GM12878 (cell line): ENCODE measurements around the gene WWP2. TPM values are rescaled to one million over a fixed set of nuclear protein-coding genes. Genes with fewer than 3 reads are reported as not detected.

Source experiments
- ATF7 ChIP-seq: fragments of 450-650 bp; IDR thresholded peaks from 2 replicates; pipeline ENCODE4 v1.6.1; 2016; ENCODE audit warnings: low read depth, mild to moderate bottlenecking
- CEBPB ChIP-seq, 2 experiments: fragments of 150-350 bp in 1 of 2; IDR thresholded peaks; 2 replicates each; pipeline ENCODE4 v1.6.1; 2012 to 2014; ENCODE audit warnings: low read depth in 2 of 2, low read length in 2 of 2, borderline replicate concordance in 1 of 2, inconsistent platforms in 1 of 2
- CHD2 ChIP-seq: IDR thresholded peaks from 2 replicates; pipeline ENCODE4 v1.6.1; 2011; ENCODE audit warnings: low read depth, low read length, improper control_type of control experiment, borderline replicate concordance
- CHD4 ChIP-seq: fragments of 200-600 bp; sonication (generic); IDR thresholded peaks from 2 replicates; pipeline ENCODE4 v1.6.1; 2016; ENCODE audit warnings: mild to moderate bottlenecking
- JUNB ChIP-seq: IDR thresholded peaks from 2 replicates; pipeline ENCODE4 v1.6.1; 2016; ENCODE audit warnings: antibody characterized with exemption, mild to moderate bottlenecking
- NBN ChIP-seq: fragments of 450-650 bp; IDR thresholded peaks from 2 replicates; pipeline ENCODE4 v1.6.1; 2016
- NFIC ChIP-seq: IDR thresholded peaks from 2 replicates; pipeline ENCODE4 v1.6.1; 2012; ENCODE audit warnings: low read depth, mild to moderate bottlenecking, inconsistent platforms, low read length, moderate library complexity
- PAX5 ChIP-seq: IDR thresholded peaks from 2 replicates; pipeline ENCODE4 v1.6.1; 2011; ENCODE audit warnings: low read depth, low read length, borderline replicate concordance
- POU2F2 ChIP-seq: IDR thresholded peaks from 3 replicates; pipeline ENCODE4 v1.6.1; 2011; ENCODE audit warnings: low read depth, mild to moderate bottlenecking, low read length, borderline replicate concordance
- RAD51 ChIP-seq: fragments of 450-650 bp; IDR thresholded peaks from 2 replicates; pipeline ENCODE4 v1.6.1; 2016; ENCODE audit warnings: moderate library complexity, mild to moderate bottlenecking, inconsistent platforms
- RBBP5 ChIP-seq: fragments of 200-600 bp; sonication (generic); conservative IDR thresholded peaks from 2 replicates; pipeline ENCODE4 v1.6.1; 2016
- RFX5 ChIP-seq: IDR thresholded peaks from 2 replicates; pipeline ENCODE4 v1.6.1; 2011; ENCODE audit warnings: low read depth, low read length, improper control_type of control experiment
- SMAD5 ChIP-seq: IDR thresholded peaks from 2 replicates; pipeline ENCODE4 v1.6.1; 2016; ENCODE audit warnings: antibody characterized with exemption, low read depth
- SPI1 ChIP-seq: IDR thresholded peaks from 2 replicates; pipeline ENCODE4 v1.6.1; 2011; ENCODE audit warnings: low read depth, mild to moderate bottlenecking, low read length, moderate library complexity, borderline replicate concordance; ENCODE audit not compliant: insufficient read depth
- SREBF2 ChIP-seq: IDR thresholded peaks from 2 replicates; pipeline ENCODE4 v1.6.1; 2012; ENCODE audit warnings: mild to moderate bottlenecking, low read length
- ZNF24 ChIP-seq: fragments of 450-650 bp; IDR thresholded peaks from 2 replicates; pipeline ENCODE4 v1.6.1; 2017; ENCODE audit warnings: antibody characterized with exemption, mild to moderate bottlenecking
- polyA plus RNA-seq, 11 experiments: library from polyadenylated mRNA; depleted of rRNA in 4 of 11; unstranded in 6 of 11; stranded (reverse) in 5 of 11; fragments of >200 nt; fragmentation: Nextera tagmentation in 4 of 11; fragmentation: Illumina TruSeq in 1 of 11; extraction: Ambion mirVana in 4 of 11; extraction: Trizol in 1 of 11; gene quantifications; 1 replicate in 1 of 11; 2 replicates in 10 of 11; pipeline versions ENCODE4 v1.2.1 to v1.2.3, GENCODE V29; 2011 to 2016; ENCODE audit warnings: inconsistent platforms in 2 of 11, missing spikeins in 2 of 11, low read depth in 1 of 11
- total RNA-seq, 4 experiments: library from RNA; depleted of rRNA in 3 of 4; stranded (reverse); fragments of >200 nt in 3 of 4; fragmentation: Illumina TruSeq in 1 of 4; extraction: Trizol in 1 of 4; gene quantifications; 2 replicates each; pipeline versions ENCODE4 v1.2.1 to v1.2.3, GENCODE V29; 2013 to 2021
- TF ChIP-seq, protein P1 (sequence below): fragments of 150-350 bp; IDR thresholded peaks from 2 replicates; pipeline ENCODE4 v1.6.1; 2016; ENCODE audit warnings: low read depth, low read length

Gene WWP2
- total and polyA plus RNA-seq, 10 of the 15 experiments (the other 5 are each of a cell fraction or from before 2014, with no cell fraction given): 2.8 to 47.0 (median 23.8) TPM

- TF ChIP-seq, protein P1, sequence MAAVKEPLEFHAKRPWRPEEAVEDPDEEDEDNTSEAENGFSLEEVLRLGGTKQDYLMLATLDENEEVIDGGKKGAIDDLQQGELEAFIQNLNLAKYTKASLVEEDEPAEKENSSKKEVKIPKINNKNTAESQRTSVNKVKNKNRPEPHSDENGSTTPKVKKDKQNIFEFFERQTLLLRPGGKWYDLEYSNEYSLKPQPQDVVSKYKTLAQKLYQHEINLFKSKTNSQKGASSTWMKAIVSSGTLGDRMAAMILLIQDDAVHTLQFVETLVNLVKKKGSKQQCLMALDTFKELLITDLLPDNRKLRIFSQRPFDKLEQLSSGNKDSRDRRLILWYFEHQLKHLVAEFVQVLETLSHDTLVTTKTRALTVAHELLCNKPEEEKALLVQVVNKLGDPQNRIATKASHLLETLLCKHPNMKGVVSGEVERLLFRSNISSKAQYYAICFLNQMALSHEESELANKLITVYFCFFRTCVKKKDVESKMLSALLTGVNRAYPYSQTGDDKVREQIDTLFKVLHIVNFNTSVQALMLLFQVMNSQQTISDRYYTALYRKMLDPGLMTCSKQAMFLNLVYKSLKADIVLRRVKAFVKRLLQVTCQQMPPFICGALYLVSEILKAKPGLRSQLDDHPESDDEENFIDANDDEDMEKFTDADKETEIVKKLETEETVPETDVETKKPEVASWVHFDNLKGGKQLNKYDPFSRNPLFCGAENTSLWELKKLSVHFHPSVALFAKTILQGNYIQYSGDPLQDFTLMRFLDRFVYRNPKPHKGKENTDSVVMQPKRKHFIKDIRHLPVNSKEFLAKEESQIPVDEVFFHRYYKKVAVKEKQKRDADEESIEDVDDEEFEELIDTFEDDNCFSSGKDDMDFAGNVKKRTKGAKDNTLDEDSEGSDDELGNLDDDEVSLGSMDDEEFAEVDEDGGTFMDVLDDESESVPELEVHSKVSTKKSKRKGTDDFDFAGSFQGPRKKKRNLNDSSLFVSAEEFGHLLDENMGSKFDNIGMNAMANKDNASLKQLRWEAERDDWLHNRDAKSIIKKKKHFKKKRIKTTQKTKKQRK: no peak
- TF ChIP-seq SREBF2 (no peak), ATF7 (no peak), SPI1 (no peak), RFX5 (no peak), NFIC (no peak), NBN (no peak), ZNF24 (no peak), POU2F2 (no peak), CHD4 (no peak), SMAD5 (no peak), RAD51 (no peak), CHD2 (no peak), JUNB (no peak), RBBP5 (no peak), CEBPB (IDR thresholded peaks at IDR 0.05; ENCODE audit: borderline replicate concordance in 1 of 2, low read depth in 2 of 2, low read length in 2 of 2) (no peak), PAX5 (no peak)
Measured at GRCh38 chr16:69903865-69904415, 141.8 kb downstream of the WWP2 start (continued).
